ENCODE data around the gene JMY.

GRCh38 chr5:79236970-79237739 is 1.2 kb downstream of the JMY start:
- TF ChIP-seq CTCF (conservative IDR thresholded peaks at IDR 0.05; ENCODE audit: low read depth, low read length), result no peak
- TF ChIP-seq EZH2 (IDR thresholded peaks at IDR 0.05; ENCODE audit: borderline replicate concordance, low read depth, low read length, poor library complexity, severe bottlenecking), result no peak

Data from A673 (cell line).